HG02884 (cell line): Measurements from ENCODE around the gene C12orf42.

Experiments used
- ATAC-seq: cut with Tn5 transposase; IDR thresholded peaks from one replicate; pipeline ENCODE4 v1.9.1; 2021; ENCODE audit warnings: mild to moderate bottlenecking, moderate library complexity; ENCODE audit not compliant: unreplicated experiment

Gene C12orf42

DNA sequence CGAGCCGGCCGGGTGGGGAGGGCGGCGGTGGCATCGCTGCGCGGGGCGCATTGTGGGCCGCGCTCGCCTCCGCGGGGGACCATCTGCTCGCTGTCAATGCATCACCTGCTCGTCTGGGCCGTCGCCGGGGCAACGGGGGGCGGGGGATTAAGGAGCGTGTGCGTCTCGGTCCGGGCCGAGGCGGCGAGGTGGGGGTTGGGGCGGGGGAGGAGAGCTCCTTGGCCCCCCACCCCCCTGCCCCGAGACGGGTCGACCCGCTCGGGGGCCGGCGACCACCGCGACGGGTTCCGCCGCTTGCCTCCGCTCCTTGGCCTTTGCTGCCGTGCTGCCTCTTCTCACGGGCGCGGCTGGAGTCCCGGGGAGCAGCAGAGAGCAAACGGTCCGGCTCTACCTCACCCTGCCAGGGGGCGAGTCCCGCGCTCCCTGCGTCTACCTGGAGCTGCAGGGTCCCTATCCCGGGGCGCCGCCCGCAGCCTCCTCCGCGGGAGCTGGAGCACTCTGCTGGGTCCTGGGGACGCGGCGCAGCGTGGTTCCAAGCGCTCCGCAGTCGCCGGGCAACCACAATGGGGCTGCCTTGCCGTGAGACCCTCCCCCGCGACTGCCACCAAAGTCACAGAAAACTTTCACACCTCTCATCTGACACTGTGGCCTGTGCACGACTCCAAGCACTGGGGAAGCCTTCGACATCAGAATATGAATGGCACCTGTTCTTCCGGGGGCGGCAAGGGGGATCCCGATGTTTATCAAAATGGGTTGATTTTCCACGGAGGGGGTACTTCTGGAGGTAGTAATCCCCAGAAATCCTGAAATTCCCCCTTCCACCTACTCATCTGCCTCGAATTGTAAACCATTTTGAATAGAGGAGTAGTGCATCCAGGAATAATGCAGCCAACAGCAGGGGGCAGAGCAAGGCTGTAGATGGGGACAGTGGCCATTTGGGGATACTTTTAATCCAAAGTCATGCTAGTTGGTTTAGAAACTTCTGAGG, at the start of gene C12orf42:
Gene C12orf42 (minus strand): TSS at position 500 of the 988 bp plus-strand sequence. CDS start 17,542 bp downstream, outside the sequence.
- peak; percentile 58 for ATAC-seq

DNA sequence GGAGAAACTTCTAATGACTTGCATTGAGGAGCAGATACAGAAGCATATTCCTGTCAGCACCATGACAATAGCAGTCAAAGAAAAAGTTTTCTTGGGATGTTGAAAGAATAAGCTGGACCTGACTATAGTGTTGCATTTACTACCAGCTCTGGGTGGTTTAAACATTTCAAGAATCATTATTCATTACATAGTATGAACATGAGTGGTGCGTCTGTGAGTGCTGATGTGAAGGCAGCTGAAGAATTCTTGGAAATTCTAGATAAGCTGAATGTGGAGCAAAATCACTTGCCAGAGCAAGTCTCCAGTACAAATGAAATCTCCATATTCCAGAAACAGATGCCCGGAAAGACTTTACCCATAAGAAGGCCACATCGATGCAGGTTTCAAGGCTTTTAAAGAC, 46.3 kb upstream of the C12orf42 start:
- no peak for ATAC-seq

DNA sequence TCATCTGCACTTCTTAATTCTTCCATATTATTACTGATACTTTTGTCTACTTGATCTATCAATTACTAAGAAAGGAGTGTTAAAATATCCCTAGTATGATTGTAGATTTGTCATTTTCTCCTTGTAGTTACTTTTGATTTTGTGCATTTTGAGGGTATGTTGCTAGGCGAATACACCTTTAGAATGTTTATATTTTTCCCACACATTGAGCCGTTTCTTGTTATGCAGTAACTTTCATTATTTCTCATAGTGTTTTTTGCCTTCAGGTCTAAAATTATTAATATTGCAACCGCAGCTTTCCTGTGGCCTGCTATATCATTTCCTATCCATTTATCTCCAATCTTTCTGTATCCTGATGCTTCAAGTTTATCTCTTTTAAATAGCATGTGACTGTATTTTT, 44.6 kb upstream of the C12orf42 start:
- ATAC-seq, result no peak

DNA sequence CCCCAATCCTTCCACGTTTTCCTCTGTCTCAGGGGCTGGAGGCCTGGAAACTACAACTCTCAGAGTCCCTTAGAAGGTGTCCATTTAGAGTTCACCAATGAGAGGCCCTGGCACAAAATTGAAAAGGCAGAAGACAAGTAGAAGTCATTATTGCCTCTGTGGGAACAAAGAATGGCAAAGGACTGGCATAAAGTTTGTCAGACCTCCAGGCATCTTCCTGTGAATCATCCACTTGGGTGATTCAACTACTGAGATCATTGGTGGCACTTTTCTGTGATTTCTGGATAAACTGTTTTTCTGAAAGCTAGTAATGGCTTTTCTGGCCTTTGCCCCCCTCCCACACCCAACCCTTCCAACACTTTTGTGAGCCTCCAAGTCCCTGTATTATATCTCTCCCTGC, 42.6 kb upstream of the C12orf42 start:
- ATAC-seq, result no peak

DNA sequence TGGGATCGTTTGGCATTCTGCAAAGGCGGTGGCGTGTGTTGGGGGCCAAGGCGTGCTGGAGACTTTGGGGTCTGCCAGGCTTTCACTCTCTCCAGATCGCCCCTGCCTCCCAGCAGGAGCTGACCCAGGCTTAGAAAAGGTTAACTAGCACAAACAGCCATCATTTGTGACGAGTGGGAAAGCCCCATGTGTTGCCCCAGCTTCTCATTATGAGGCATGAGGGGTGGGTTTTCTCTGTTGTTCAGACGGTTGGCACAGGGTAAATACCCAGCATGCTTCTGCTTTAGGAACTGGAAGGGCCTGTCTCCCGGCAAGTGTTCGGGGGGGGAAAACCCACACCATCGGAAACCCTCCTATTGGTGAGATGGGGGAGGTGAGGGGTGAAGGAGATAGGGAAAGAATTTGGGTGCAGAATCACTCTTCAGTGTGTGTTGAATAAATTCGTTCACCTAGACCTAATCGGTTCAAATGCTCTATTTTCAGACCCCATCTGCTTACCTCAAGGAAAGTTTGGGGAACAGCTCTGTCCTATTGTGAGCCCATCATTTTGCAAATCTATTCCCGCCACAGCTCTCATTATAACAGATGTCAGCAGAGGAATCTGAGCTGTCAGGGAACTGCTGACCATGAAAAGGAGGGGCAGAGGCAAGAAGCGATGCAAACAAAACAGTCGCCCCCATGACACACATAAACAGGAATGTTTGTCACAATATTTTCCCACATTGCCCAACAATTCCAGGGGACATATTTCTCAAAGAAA, 34.7 kb upstream of the C12orf42 start:
- ATAC-seq, result no peak

DNA sequence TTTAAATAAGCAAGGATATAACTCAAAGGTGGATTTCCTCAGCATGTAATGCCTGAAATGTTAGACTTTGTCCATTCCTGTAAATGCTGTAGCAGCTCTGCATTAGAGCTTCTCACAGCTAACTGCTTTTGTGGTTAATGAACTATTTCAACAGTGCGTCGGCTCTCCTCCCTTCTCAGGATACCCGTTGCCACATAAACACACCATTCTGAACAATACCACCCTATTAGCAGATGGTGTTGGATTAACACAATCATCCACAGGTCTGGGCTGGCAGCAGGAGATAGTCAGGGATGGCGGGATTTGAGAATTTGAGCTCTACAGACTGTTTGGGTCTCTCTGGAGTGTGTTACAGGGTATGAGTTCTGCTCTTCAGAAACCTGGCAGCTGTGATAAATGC, 33.5 kb upstream of the C12orf42 start:
- no peak for ATAC-seq

DNA sequence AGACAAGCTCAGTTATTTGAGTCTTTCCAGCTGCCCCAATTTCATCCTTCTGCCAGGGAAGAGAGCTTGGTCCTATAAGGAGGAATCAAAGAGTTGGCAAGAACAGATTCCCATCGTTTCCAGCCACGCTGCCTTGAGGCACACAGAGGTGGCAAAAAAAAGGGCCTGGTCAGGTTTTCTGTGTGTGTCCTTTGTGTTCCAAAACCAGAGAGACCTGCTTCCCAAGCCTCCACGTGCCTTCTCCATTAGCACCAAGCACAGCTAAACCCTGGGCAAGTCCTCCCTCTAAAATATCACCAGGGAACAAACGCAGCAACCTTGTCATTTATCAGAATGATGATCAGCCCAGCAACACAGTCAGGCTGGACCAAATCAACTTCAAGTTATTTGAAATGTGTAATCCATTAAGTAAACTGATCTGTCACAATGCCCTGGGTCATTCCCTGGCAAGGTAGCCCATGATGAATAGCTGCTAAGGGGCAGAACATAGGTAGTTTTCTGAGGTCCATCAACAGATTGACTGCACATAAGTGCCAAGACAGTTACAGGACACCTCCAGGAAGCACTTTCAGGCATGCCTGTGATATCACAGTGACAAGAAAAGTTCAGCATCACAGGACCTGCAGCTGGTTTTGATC, 28.6 kb upstream of the C12orf42 start:
- no peak for ATAC-seq

DNA sequence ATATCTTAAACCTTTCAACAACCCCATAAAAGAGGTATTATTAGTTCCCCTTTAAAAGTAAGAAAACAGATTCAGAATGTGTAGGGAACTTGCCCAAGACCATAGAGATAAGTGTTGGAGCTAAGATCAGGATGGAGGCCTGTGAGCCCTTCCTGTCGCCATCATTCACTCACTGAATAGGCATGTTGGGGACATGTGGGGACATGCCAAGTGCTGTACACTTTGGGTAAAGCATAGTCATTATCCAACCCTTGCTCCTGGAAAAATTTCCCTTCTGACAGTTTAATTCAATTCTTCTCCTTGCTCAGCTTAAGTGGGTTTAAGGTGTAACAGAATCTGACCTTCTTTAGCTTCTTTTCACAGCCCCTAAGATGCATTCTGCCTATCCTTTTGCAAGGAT, 28.0 kb upstream of the C12orf42 start:
- no peak for ATAC-seq

DNA sequence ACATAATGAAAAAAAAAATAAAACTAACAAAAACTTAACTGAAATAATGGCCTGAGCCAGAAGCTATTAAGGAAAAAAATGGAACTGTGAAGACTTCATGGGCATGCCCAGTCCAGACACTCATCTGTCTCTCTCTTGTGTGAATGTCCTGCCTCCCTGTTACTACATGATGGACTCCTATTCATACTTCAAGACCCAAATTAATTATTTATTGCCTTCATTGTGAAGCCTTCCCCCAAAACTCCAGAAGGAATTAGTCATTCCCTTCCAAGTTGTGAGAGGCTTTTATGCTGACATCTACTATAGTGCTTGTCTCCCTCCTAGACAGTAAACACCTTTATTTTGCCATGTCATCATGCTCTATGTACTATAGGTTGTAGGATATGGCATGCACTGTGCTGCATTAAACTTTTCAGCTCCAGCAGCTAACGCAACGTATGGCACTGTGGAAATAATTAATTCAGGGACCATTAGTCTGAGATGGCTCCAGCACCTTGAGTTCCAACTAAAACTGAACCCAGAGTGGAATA, 25.0 kb upstream of the C12orf42 start:
- no peak for ATAC-seq

DNA sequence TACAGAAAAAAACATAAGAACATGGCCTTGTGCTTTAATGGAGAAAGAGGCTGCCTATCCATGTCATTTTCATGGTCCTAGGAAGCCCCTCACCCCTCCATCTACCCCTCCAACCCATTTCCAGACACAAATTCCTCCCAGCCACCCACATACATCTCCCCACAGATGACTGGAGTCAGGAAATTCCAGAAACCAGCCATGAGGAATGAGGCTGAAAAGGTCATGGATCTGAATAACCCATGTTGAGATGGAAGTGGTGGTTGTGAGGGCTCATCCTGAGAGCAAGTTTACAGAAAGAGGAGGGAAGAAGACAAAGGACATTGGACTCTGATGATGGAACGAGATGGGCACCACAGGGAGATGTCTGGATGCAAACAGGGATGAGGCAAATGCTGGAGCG, 23.9 kb upstream of the C12orf42 start:
- ATAC-seq, result no peak

DNA sequence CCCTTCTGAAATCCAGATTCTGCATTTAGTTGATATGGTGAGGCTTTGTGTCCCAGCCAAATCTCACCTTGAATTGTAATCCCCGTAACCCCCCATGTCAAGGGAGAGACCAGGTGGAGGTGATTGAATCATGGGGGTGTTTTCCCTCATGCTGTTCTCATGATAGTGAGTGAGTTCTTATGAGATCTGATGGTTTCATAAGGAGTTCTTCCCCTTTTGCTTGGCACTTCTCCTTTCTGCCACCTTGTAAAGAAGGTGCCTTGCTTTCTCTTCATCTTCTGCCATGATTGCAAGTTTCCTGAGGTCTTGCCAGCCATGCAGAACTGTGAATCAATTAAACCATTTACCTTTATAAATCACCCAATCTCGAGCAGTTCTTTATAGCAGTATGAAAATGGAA, 23.1 kb upstream of the C12orf42 start:
- no peak for ATAC-seq

DNA sequence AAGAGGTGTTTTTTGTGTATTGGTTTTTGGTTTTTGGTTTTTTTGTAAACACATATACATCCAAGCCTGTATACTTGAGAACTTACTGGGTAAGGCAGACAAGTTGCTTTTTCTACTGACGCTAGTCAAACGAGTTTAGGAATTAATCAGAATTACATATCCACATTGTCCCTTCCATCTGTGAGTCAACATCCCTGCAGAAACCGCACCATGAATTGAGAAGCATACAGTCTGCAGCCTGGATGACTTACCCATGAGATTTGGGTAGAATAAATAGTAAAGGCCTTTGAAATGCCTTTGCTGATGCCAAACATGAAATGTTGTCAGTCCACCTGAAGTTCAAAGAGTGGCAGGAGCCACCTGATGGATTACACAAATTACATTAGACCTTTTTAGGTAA, 21.4 kb upstream of the C12orf42 start:
- ATAC-seq, result no peak

DNA sequence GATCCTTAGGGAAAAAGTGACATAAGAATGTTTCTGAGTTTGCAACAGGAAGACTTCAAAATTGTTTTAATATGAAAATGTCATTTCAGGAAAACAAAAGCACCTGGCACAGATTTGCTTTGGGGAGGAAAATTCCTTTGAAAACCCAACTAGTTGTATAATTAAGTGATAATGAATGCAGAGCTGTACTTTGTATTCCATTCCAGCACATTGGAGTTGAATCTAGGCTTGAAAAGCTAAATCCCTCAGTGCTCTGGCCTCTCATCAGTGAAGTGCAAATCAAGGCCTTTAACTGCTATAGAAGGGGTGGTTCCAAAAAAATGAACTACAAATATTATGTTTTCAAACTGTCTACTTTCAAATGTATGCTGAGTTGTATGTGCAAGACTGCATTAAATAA, 19.6 kb upstream of the C12orf42 start:
- ATAC-seq, result no peak

DNA sequence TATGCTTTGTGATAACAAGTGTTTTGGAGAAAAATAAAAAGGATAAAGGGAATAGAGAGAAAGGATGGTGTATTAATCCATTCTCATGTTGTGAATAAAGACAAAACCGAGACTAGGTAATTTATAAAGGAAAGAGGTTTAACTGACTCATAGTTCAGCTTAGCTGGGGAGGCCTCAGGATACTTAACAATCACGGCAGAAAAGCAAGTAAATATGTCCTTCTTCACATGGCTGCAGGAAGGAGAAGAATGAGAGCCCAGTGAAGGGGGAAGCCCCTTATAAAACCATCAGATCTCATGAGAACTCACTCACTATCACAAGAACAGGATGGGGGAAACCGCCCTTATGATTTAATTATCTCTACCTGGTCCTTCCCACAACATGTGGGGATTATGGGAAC, 18.1 kb upstream of the C12orf42 start:
- no peak for ATAC-seq

DNA sequence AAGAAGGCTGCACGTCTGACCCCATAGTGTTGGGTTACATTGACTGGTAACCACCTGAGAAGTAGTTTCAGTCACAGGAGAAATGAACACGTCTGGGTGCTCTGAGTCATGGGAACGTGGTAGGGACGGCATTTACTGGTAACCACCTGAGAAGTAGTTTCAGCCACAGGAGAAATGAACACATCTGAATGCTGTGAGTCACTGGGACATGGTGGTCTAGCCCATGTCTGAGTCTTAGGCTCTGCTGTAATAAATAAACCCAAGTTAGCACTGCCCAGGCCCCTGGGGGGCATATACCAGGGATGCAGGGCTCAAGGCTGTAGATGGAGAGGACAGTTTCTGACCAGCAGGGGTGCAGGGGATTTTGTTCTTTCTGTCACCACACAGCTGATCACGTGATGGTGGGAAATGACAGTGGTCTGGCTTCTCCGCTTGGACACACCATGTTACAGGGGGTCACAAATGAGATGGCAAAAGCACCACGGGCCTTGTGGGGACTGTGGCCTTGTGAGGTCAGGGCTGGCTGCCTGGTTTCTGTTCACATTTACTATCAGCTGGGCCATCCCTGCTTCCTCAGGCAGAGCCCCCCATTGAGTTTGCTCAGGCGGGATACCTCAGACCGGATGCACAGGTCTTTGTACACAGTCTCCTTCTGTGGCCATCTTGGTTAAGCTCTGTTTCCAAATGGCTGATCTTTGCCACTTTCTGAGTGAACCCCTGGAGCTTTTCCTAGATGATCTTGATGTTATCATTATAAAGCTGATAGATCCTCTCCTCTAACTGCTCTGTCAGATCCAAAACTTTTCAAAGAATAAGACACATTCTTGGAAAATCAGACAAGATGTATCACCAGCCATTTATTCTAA, 9.8 kb upstream of the C12orf42 start:
- peak; percentile 96 for ATAC-seq

DNA sequence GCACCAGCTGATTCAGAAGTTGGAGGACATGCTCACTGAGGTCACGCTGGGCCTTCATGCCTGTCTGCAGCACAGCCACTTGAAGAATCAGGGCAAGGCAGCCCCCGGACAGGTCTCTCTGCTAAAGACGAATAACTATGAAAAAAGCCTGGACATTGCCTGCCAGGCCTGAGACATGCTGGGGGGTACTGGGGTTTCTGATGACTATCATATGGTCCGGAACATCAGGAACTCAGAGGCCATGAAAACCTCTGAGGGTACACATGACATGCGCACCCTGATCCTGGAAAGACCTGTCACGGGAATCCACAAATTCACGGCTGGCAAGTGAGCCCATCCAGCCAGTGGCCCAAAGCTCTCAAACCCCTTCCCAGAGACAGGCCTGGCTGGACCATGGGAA, 8.8 kb upstream of the C12orf42 start:
- no peak for ATAC-seq

DNA sequence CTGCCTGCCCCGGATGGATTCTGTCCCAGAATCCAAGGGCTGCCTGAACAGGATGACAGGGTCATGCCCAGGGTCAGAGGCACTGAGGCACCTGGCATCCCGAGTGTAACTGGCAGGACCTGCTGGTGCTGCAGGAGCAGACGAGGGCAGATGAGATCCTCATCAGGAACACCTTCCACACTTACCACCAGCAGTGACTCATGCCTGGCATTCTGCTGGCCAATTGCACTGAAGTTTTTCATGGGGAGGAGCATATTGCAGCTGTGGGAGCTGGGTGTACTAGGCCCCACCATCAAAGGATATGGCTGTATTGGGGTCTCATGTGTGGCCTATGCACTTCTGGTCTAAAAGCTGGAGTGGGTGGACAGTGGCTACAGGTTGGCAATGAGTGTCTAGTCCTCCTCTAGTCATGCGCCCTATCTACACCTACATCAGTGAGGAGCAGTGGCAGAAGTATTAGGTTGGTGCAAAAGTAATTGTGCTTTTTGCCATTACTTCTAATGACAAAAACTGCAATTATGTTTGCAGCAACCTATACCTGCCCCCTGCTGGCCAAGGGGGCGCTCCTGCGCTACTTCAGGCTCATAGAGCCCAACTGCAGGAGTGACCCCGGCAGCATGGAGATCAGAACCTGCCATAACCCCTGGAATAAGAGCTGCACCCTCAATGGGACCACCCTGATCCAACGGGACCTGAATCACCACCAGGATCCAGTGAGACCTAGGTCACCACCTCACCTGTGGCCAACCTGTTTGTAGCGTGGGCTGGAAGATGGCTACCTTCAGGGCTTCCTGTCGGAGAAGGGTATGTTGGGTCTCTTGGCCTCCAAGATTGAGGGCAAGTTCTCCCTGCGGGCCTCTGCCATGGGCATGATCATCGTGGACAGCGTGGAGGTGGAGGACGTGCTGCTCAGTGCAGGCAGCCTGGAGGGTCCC, 8.0 kb upstream of the C12orf42 start:
- no peak for ATAC-seq

DNA sequence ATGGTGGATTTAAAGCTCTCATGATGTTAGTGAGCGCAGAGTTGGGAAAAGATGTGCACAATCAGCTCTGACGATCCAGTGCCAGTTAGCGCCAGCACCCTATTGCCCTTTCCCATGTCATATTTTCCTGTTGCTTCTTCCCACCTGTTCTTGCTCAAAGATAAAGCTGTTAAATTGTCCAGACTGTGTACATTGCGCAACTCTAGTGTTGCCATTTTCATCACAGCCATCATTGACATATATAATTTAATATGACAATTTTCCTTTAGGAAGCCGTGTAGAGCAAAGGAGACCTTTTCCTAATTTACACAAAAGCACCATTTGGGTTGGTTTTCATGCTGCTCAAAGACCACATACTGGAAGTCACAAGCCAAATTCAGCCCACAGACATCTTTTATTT, 5.7 kb upstream of the C12orf42 start:
- no peak for ATAC-seq

DNA sequence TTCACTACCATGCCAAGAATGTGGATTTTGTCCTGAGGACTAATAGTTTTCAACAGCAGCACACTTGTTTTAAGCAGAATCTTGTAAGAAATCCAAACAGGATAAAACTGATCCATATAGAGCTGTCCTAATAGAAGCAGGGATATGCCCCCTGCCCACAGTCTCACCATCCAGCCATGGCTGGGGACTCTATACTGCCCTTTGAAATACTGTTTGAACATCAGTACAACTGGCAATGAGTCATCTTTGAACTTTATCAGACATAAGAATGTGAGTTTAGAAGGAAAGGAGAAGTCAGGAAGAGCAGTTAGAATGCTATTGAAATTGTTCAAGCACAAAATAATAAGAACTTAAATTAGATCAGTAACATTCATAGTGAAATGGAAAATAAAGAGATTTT, 3.8 kb upstream of the C12orf42 start:
- ATAC-seq, result no peak
